GM13977 (cell line): ENCODE data around the gene CHD2.

Experiments
- DNase-seq: peaks from one replicate; pipeline ENCODE4 v3.0.0; 2012; ENCODE audit warnings: low spot score
- CTCF ChIP-seq: IDR thresholded peaks from 2 replicates; pipeline ENCODE4 v1.5.1; 2012; ENCODE audit warnings: mild to moderate bottlenecking, control low read depth; ENCODE audit not compliant: insufficient read depth; ENCODE audit errors: extremely low read depth, missing control alignments
- in situ Hi-C: fragments of 300-500 bp; cut with MboI; formaldehyde crosslinking; loops from one replicate; pipeline ENCODE4 v1.12.0; 2022; ENCODE audit warnings: low sequenced_read_pairs, low pct_unique_long_range_greater_than_20kb, mixed read lengths, inconsistent platforms; ENCODE audit not compliant: unreplicated experiment

The CHD2 gene

GRCh38 chr15:93040288-93041158 lies 140.4 kb downstream of the CHD2 start:
- in situ Hi-C loops, result no loop called here
- TF ChIP-seq CTCF, result no peak
- DNase-seq, result no peak

GRCh38 chr15:93041159-93041547 lies 141.0 kb downstream of the CHD2 start:
- no peak for DNase-seq
- in situ Hi-C loops, result no loop called here
- no peak for TF ChIP-seq CTCF

- in situ Hi-C loops, result no loop called here
- no peak for TF ChIP-seq CTCF
- no peak for DNase-seq
Measured at GRCh38 chr15:93042211-93042610, 142.1 kb downstream of the CHD2 start.

GRCh38 chr15:93042691-93043378 lies 142.7 kb downstream of the CHD2 start:
- no peak for TF ChIP-seq CTCF
- no peak for DNase-seq
- in situ Hi-C loops, result no loop called here

- in situ Hi-C loops, result no loop called here
- TF ChIP-seq CTCF, result no peak
- DNase-seq, result no peak
Measured at GRCh38 chr15:93043621-93044300, 143.6 kb downstream of the CHD2 start.

- no peak for DNase-seq
- in situ Hi-C loops, result no loop called here
Measured at GRCh38 chr15:93044301-93045190, 144.4 kb downstream of the CHD2 start.

More at GRCh38 chr15:93044301-93045190, 144.4 kb downstream of the CHD2 start:
- TF ChIP-seq CTCF, result no peak
